Epithelial cell of proximal tubule (primary cell): ENCODE results near the gene LRRC43. TPM values are rescaled to one million over a fixed set of nuclear protein-coding genes. Genes with fewer than 3 reads are reported as not detected.

Experiments
- DNase-seq: peaks from one replicate; pipeline ENCODE4 v3.0.0-alpha.2; 2011; ENCODE audit warnings: low read depth
- H3K4me3 ChIP-seq: 2 replicates; pipeline ENCODE4 v1.5.1; 2011; ENCODE audit warnings: low read depth, mild to moderate bottlenecking, low read length
- CTCF ChIP-seq: conservative IDR thresholded peaks from 2 replicates; pipeline ENCODE4 v1.5.1; 2012; ENCODE audit warnings: low read depth, mild to moderate bottlenecking, low read length
- total RNA-seq: library from RNA; depleted of rRNA; stranded (reverse); fragments of >200 nt; gene quantifications from 2 replicates; pipeline ENCODE4 v1.2.3, GENCODE V29; 2015

LRRC43 gene
- total RNA-seq, 1 donor from 2014 or later, result not detected

GRCh38 chr12:122250536-122250935, 67.6 kb downstream of the LRRC43 start:
- DNase-seq, result no peak
- no peak overlapping the region for H3K4me3 ChIP-seq
- TF ChIP-seq CTCF, result no peak

Other genes with a start within 250 kb of the LRRC43 start
- gene BCL7A, start 161.2 kb upstream of the LRRC43 start, total RNA-seq, result 12.4 and 15.3 TPM in 2 replicates
- 17.5 and 18.5 TPM in 2 replicates for gene MLXIP, start 104.4 kb upstream of the LRRC43 start, total RNA-seq
- gene IL31, start 8.9 kb upstream of the LRRC43 start, total RNA-seq, result not detected in 2 replicates
- gene B3GNT4, start 20.6 kb downstream of the LRRC43 start, total RNA-seq, result 0.58 and 1.4 TPM in 2 replicates
- 92.6 and 123 TPM in 2 replicates for gene DIABLO, start 42.9 kb downstream of the LRRC43 start, total RNA-seq
- 15.1 and 23.4 TPM in 2 replicates for gene VPS33A, start 83.4 kb downstream of the LRRC43 start, total RNA-seq
- 38.3 and 49.6 TPM in 2 replicates for gene CLIP1, start 239.5 kb downstream of the LRRC43 start, total RNA-seq